Dermis blood vessel endothelial cell (primary cell): Measurements from ENCODE around the gene CCDC159. TPM values are rescaled to one million over a fixed set of nuclear protein-coding genes. Genes with fewer than 3 reads are reported as not detected.
"Not testable (repeated sequence)": the region's sequence is repeated elsewhere in the genome, so short reads cannot be mapped to it uniquely, and the experiment has no call there.

ENCODE experiments used
- DNase-seq: peaks from one replicate; pipeline ENCODE4 v3.0.0; 2010
- total RNA-seq: library from RNA; depleted of rRNA; stranded (reverse); fragments of >200 nt; gene quantifications from 2 replicates; pipeline ENCODE4 v1.2.3, GENCODE V29; 2014

Gene CCDC159
- total RNA-seq, 1 donor from 2014 or later = 10.4 TPM

DNA sequence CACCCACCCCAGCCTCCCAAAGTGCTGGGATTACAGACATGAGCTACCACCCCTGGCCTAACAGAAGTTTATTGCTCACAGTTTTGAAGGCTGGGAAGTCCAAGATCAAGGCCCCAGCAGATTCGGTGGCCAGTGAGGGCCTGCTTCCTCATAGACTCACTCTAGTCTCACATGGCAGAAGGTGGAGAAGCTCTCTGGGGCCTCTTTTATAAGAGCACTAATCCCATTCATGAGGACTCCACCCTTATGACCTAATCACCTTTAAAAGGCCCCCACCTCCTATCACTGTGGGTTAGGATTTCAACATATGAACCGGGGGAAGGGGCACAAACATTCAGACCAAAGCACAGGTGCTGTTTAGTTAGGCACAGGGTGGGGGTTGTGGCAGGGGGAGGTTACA lies 21.2 kb downstream of the CCDC159 start:
- no peak for DNase-seq

- DNase-seq = no peak
These were observed 24.4 kb downstream of the CCDC159 start for GRCh38 chr19:11370744-11371143.

- no peak for DNase-seq
These were observed 27.0 kb downstream of the CCDC159 start for GRCh38 chr19:11373166-11373884.

GRCh38 chr19:11373885-11374432 lies 27.6 kb downstream of the CCDC159 start:
- no peak for DNase-seq

- DNase-seq = peak; percentile 100
These were observed 28.3 kb downstream of the CCDC159 start, which contains the start of gene SWSAP1 for GRCh38 chr19:11374433-11375142. SWSAP1 (plus strand) TSS chr19:11374666; CDS start chr19:11374681, 15 bp downstream.

GRCh38 chr19:11375143-11375948 lies 29.0 kb downstream of the CCDC159 start:
- DNase-seq = peak; percentile 62

DNA sequence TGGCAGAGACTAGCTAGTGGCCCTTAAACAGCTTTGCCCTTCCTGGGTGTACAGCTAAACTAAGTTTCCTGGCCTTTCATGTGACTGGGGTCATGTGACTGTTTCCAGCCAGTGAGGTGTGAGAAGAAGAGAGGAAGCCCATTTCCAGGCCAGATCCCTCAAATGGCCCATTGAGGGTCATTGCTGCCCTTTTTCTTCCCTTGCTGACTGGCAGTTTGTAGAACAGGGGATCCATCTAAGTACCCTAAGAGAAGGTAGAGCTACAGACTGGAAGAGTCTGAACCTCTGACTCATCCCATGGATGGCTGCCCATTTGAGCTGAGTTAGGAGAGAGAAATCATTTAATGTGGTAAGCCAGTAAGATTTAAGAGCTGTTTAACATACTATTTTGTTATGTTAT lies 30.9 kb downstream of the CCDC159 start:
- peak; percentile 48 for DNase-seq

DNA sequence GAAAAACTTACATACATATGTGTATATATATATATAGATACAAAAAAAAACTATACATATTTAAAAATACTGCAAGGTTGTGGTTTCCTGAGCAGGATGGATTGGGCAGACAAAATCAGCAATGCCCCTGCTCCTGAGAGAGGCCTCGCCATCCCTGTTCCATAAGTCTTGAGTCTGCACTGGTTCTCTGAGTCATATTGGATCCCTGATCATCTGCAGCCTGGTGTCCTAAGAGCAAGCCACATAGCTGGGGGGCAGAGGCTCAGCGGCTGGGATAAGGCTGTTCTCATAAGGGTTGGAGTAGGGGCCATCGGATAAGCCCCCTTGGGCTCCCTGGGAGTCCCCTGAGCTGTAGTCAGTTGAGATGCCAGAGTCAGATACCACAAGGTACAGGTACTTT lies 31.4 kb downstream of the CCDC159 start:
- DNase-seq = no peak

DNA sequence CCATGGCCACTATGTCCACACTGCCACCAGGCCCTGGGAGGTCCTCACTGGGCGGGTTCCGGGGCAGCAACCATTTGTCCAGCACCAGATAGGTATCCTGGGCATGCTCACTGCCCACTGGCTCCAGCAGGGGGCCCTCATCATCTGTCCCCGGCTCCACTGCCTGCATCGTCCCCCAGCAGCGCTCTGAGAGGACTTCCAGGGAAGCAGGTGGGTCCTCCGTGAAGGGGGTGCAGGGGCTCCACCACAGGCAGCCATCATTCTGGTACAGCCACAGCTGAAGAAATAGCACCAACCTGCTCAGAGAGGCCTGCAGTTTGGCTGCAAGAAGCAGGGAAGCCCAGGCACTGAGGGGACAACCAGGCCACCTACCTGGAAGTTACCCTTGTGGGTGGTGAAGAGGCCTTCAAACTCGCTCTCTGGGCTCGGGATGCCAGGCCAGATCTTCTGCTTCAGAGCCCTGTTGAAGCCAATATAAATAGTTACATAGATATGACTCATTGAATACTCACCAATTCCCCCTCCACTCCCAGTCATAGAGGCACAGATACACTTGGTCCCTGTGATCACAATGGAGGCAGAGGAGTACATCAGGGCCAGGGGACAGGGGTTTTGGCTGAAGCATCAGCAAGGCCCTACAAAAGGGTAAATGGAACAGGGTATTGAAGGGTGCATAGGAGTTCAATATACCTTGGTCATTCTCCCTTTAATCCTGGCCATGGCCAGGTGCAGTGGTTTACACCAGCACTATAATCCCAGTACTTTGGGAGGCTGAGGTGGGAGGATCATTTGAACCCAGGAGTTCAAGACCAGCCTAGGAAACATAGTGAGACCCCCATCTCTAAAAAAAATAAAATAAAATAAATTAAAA lies 32.2 kb downstream of the CCDC159 start:
- peak; percentile 76 for DNase-seq

DNA sequence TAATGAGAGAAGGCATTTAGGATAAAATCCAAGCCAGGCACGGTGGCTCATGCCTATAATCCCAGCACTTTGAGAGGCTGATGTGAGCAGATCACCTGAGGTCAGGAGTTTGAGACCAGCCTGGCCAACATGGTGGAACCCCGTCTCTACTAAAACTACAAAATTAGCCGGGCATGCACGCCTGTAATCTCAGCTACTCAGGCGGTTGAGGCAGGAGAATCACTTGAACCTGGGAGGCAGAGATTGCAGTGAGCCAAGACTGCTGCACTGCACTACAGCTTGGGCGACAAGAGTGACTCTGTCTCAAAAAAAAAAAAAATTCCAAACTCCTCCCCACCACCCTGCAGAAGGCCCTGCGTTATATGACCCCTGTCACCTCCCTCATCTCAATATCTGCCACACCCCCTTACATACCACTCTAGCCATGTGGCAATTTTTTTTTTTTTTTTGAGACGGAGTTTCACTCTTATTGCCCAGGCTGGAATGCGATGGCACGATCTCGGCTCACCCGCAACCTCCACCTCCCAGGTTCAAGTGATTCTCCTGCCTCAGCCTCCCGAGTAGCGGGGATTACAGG lies 33.0 kb downstream of the CCDC159 start:
- not testable (repeated sequence) for DNase-seq

- no peak for DNase-seq
These were observed 33.6 kb downstream of the CCDC159 start for GRCh38 chr19:11379857-11380350.

DNA sequence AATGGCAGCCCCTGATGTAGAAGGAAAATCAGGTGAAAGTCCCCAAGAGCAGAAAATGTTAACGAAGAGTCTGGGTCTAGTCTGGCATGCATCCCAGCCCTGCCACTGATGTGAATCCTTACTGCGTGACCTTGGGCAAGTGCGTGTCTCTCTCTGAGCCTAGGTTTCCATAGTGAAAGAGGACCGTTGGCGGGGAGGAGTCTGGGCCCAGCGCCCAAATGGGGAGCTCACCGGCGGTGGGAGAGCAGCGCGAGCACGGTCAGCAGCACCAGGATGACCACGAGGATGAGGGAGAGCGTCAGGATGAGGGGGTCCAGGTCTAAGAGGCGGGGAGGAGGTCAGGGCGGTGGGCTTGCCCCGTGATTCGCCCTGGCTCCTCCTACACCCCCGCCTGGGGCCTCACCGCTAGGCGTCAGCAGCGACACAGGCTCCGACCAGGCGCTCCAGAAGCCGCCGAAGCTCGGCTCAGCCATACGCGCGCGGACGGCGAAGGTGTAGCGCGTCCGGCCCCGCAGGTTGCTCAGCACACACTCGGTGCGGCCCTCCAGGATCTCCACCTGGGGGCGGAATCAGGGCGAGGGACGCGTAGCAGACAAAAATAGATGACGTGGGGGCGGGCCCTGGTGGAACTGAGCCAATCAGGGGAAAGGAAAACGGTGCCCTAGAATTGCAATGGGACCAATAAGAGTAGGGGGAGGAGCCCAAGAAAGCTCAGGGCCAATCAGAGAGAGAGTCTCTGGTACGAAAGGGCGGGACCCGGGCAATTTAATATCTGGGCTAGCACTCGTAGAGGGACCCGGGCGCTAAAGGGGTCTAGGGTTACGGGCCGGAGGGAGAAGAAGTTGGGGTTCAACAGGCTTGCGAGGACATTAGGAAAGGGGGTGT lies 34.6 kb downstream of the CCDC159 start:
- peak; percentile 95 for DNase-seq

GRCh38 chr19:11382898-11383705 lies 36.8 kb downstream of the CCDC159 start:
- peak; percentile 58 for DNase-seq

DNA sequence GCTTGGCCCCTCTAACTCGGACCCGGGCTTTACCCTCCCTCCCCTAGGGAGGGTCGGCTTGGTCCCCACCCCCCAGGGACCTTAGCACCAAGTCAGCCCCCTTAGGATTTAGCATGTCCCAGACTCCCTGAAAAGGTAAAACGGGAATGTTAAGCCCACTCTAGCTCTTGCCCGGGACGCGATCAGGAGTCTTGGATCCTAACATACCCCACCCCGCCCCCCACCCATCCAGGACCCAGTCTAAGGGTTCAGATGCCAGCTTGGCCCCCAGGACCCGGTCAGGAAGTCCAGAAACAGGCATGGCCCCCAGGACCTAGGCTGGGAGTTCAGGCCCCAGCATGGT lies 37.4 kb downstream of the CCDC159 start:
- no peak for DNase-seq

DNA sequence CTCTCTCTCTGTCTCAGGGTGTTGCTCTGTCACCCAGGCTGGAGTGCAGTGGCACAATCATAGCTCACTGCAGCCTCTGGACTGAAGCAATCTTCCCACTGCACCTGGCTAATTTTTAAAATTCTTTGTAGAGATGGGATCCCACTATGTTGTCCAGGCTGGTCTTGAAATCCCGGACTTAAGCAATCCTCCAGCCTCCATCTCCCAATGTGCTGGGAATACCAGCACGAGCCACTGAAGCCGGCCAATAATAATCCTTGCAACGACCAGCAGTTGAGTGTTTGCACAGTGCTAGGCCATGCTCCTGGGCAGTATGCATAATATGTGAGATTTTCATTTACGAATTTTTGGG lies 38.4 kb downstream of the CCDC159 start:
- DNase-seq = no peak

DNA sequence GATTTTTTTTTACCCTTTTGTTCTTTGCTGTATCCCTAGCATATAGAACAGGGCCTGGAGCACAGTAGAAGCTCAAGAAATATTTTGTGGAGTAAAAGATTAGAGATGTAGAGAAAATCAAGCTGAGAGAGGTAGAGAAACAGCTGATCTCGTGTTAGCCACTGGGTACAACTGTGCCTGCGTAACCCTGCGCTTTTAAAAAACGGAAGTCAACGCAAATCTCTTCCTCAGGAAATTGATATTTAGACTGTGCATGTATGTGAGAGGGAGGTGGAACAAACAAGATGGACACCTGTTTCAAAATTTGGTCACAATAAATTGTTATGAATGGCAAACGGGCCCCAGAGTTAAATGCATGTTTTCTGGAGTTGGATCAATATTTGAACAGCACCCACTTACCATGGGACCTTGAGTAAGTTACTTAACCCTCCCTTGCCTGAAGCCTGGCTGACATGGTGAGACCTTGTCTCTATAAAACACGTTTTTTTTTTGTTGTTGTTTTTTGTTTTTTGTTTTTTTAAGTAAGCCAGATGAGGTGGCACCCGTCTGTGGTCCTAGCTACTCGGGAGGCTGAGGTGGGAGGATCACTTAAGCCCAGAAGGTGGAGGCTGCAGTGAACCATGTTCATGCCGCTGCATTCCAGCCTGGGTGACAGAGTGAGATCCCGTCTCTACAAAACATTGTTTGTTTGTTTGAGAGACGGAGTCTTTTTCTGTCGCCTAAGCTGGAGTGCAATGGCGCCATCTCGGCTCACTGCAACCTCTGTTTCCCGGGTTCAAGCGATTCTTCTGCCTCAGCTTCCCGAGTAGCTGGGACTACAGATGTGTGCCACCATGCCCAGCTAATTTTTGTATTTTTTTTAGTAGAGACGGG lies 41.1 kb downstream of the CCDC159 start:
- DNase-seq = peak; percentile 26

DNA sequence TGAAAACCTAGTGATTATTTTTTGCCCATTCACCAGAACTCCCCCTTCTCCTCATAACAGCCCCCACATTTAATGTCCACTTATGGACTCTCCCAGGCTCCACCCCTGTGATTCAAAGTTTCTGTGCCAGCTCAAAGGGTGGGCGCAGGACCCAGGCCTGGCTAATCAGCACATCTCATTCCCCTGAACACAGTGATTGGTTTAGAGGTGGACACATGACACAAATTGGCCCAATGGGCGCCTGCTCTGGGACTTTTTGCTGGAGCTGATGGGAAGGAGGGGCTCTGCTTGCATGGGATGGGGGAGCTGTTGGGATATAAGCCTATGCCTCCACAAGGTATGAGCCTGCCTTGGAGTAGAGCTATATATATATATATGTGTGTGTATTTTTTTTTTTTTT lies 44.0 kb downstream of the CCDC159 start:
- no peak for DNase-seq

DNA sequence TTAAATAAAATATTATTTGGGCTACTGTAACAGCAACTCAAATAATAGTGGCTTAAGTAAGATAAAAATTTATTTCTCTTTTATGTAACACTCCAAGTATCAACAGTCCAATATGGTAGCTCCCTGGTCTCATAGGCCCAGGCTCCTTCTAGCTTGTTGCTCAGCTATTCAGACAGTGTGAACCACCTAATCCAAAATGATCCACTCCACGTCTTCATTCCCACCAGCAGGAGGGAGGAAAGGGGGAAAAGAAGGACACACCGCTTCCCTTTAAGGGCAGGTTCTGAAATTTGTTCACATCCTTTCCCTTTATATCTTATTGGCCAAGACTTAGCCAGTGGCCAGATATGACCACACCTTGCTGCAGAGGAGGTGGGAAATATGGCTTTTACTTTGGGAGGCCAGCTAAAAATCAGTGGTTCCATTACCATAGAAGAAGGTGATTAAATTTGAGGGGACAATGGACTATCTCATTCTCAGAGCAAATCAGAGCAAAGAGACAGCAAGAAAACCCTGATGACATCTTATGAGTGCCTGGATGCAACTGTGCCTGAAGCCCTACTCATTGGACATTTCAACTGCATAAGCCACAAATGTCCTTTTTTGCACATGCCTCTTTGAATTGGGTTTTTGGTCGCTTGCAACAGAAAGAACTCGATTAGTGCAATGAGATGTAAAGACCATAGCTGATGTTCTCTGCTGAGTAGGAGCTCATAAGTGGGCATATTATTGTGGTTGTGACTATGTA lies 44.8 kb downstream of the CCDC159 start:
- DNase-seq = no peak
